Colonic mucosa (tissue), 4 donors: ENCODE measurements around the gene GJC3. TPM values are rescaled to one million over a fixed set of nuclear protein-coding genes. Genes with fewer than 3 reads are reported as not detected.

Experiments
- DNase-seq: peaks from one replicate; pipeline ENCODE4 v3.0.0-alpha.2; 2020
- H3K27ac ChIP-seq: fragments of 200-600 bp; one replicate; pipeline ENCODE4 v1.8.0; 2021
- H3K27me3 ChIP-seq: fragments of 200-600 bp; one replicate; pipeline ENCODE4 v1.8.0; 2021
- H3K36me3 ChIP-seq: fragments of 200-600 bp; one replicate; pipeline ENCODE4 v1.8.0; 2021
- H3K4me1 ChIP-seq: fragments of 200-600 bp; one replicate; pipeline ENCODE4 v1.8.0; 2021; ENCODE audit warnings: mild to moderate bottlenecking
- H3K4me3 ChIP-seq: fragments of 200-600 bp; one replicate; pipeline ENCODE4 v1.8.0; 2021
- H3K9ac ChIP-seq, 2 donors: one replicate each; pipeline ENCODE4 v1.7.0; 2013; ENCODE audit warnings: control low read depth in 2 of 2, low read depth in 2 of 2, low read length in 2 of 2
- H3K9me3 ChIP-seq: fragments of 200-600 bp; one replicate; pipeline ENCODE4 v1.8.0; 2021
- intact Hi-C: fragments of 100-400 bp; cut with DNase I; formaldehyde crosslinking; loops from one replicate; pipeline ENCODE4 v1.14.1; 2022
- total RNA-seq, 2 donors: library from RNA; stranded (reverse); fragmentation: NEBNext Ultra II Directional in 1 of 2; extraction: Animal tissue kit (Norgen Biotek cat#: 25700) in 1 of 2; gene quantifications; one replicate each; pipeline ENCODE4 v1.2.1, GENCODE V29; 2021
- TF ChIP-seq, protein P1 (sequence below): fragments of 200-600 bp; IDR thresholded peaks from one replicate; pipeline ENCODE4 v1.8.0; 2022; ENCODE audit warnings: antibody characterized with exemption, mild to moderate bottlenecking
- donor health status: healthy.
- donor health status: DM: no; HTN: no; CAD: no.
- donor health status: DM: no; HTN: no; CAD: no.

Gene GJC3
- total RNA-seq, 2 donors from 2014 or later, result not detected

DNA sequence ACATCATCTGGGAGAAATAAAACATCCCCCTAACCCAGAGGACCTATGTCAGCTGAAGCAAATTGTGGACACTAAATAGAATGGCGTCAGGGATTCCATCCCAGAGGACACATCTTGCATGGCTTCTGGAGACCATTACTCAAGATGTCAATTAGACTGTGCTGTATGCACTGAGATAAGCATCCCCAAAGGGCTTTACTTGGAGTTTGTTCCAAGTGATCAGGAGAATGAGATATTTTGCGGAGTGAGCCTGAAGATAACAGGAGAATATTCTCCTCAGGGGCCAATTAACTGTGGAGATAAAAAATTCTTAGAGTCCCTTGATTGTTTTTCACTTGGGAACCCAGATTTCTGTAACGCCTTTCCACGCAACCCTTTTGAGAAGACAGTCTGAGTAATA is 48.0 kb downstream of the GJC3 start:
- Histone ChIP-seq H3K27ac (no peak overlapping the region), H3K36me3 (no peaks in the 10 kb centered on the region), H3K9me3 (no peaks in the 10 kb centered on the region), H3K4me1 (no peaks in the 10 kb centered on the region), H3K9ac (no peak overlapping the region), H3K4me3 (no peak overlapping the region), H3K27me3 (no peaks in the 10 kb centered on the region)
- no peak for DNase-seq
- intact Hi-C loops, result no loop called here
- TF ChIP-seq, protein P1, sequence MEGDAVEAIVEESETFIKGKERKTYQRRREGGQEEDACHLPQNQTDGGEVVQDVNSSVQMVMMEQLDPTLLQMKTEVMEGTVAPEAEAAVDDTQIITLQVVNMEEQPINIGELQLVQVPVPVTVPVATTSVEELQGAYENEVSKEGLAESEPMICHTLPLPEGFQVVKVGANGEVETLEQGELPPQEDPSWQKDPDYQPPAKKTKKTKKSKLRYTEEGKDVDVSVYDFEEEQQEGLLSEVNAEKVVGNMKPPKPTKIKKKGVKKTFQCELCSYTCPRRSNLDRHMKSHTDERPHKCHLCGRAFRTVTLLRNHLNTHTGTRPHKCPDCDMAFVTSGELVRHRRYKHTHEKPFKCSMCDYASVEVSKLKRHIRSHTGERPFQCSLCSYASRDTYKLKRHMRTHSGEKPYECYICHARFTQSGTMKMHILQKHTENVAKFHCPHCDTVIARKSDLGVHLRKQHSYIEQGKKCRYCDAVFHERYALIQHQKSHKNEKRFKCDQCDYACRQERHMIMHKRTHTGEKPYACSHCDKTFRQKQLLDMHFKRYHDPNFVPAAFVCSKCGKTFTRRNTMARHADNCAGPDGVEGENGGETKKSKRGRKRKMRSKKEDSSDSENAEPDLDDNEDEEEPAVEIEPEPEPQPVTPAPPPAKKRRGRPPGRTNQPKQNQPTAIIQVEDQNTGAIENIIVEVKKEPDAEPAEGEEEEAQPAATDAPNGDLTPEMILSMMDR, result no peak

DNA sequence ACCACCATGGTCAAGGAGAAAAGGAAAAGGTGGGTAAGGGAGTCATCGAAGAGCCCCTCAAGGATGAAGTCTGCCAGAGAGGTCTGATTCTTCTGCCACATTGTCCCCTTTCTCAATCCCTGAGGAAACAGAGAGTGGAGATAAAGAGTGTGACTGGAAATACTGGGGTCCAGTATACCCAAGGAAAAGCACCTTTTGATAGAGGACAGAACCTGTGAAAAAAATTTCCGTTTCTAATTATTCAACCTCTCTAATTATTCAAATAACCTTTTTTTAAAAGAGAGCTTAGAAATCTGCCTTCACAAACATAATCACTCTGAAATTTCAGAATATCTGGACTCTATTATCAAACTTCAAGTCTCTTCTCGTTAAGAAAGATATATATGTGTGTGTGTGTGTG is 52.5 kb downstream of the GJC3 start, which contains the start of gene OR2AE1:
TSS of gene OR2AE1 (minus strand) at position 101 of the 400 bp plus-strand sequence. CDS start at position 101, 0 bp downstream.
- H3K4me3 ChIP-seq, result no peak within 1 kb of the TSS
- intact Hi-C loops, result no loop called here
- no peaks in the 10 kb centered on the region for H3K36me3 ChIP-seq
- TF ChIP-seq, protein P1, result no peak
- DNase-seq, result no peak
- H3K27ac ChIP-seq, result no peak within 1 kb of the TSS
- no peaks in the 10 kb centered on the region for H3K9me3 ChIP-seq
- no peak within 1 kb of the TSS for H3K9ac ChIP-seq
- no peaks in the 10 kb centered on the region for H3K27me3 ChIP-seq
- H3K4me1 ChIP-seq, result no peaks in the 10 kb centered on the region

DNA sequence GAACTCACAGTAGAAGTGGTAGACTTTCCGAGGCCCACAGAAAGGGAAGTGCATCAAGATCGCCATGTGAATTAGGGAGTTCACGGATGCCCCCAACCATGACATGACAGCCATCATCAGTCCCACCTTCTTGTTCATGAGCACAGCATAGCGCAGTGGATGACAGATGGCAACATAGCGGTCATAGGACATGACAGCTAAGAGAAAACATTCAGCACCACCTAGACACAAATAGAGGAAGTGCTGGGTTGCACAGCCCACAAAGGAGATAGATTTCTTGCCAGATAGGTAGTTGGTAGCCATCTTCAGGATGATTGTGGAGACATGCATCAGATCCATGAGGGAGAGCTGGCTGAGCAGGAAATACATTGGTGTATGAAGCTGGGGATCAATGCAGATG is 52.9 kb downstream of the GJC3 start:
- Histone ChIP-seq H3K27me3 (no peaks in the 10 kb centered on the region), H3K36me3 (no peaks in the 10 kb centered on the region), H3K4me3 (no peak overlapping the region), H3K27ac (no peak overlapping the region), H3K9me3 (no peaks in the 10 kb centered on the region), H3K4me1 (no peaks in the 10 kb centered on the region), H3K9ac (no peak overlapping the region)
- intact Hi-C loops, result no loop called here
- DNase-seq, result no peak
- TF ChIP-seq, protein P1, result no peak

Other genes starting within 250 kb of the GJC3 start
- gene CYP3A5, start 249.6 kb downstream of the GJC3 start, total RNA-seq, result 100 to 1,000 TPM in 1 of 2 donors, 10 to 100 TPM in 1; 52.6 to 112 TPM
- gene CYP3A7, start 194.4 kb downstream of the GJC3 start, total RNA-seq, result not detected
- gene CYP3A4, start 145.4 kb downstream of the GJC3 start, total RNA-seq, result 1 to 10 TPM in 1 of 2 donors, under 1 TPM in 1; 0.67 to 1.4 TPM
- gene CYP3A43, start 101.6 kb downstream of the GJC3 start, total RNA-seq, result not detected
- not detected for gene OR2AE1, start 52.6 kb downstream of the GJC3 start, total RNA-seq
- 10 to 100 TPM; 23.8 to 23.9 TPM for gene TRIM4, start 10.1 kb downstream of the GJC3 start, total RNA-seq
- gene AZGP1, start 46.4 kb upstream of the GJC3 start, total RNA-seq, result 1 to 10 TPM; 2.5 to 4.6 TPM
- 100 to 1,000 TPM in 1 of 2 donors, 10 to 100 TPM in 1; 96.1 to 147 TPM for gene ZKSCAN1, start 86.0 kb upstream of the GJC3 start, total RNA-seq
- 1 to 10 TPM; 6.2 to 7.7 TPM for gene ZSCAN21, start 120.2 kb upstream of the GJC3 start, total RNA-seq
- gene ZNF3, start 152.1 kb upstream of the GJC3 start, total RNA-seq, result 10 to 100 TPM; 30.1 to 31.9 TPM
- 100 to 1,000 TPM in 1 of 2 donors, 10 to 100 TPM in 1; 67.3 to 110 TPM for gene COPS6, start 159.3 kb upstream of the GJC3 start, total RNA-seq
- gene MCM7, start 171.8 kb upstream of the GJC3 start, total RNA-seq, result 100 to 1,000 TPM in 1 of 2 donors, 10 to 100 TPM in 1; 68.1 to 241 TPM
- gene AP4M1, start 172.0 kb upstream of the GJC3 start, total RNA-seq, result 10 to 100 TPM; 17.8 to 23.6 TPM
- gene TAF6, start 189.7 kb upstream of the GJC3 start, total RNA-seq, result 10 to 100 TPM; 28.7 to 67.3 TPM
- gene CNPY4, start 190.0 kb upstream of the GJC3 start, total RNA-seq, result 10 to 100 TPM in 1 of 2 donors, 1 to 10 TPM in 1; 8.4 to 10.6 TPM
- gene MBLAC1, start 197.3 kb upstream of the GJC3 start, total RNA-seq, result 1 to 10 TPM; 1.9 to 4.1 TPM
- gene LAMTOR4, start 219.3 kb upstream of the GJC3 start, total RNA-seq, result 100 to 1,000 TPM; 230 to 268 TPM
- 10 to 100 TPM; 40.3 to 69.5 TPM for gene TRAPPC14, start 229.1 kb upstream of the GJC3 start, total RNA-seq
- gene GAL3ST4, start 239.0 kb upstream of the GJC3 start, total RNA-seq, result 10 to 100 TPM in 1 of 2 donors, 1 to 10 TPM in 1; 5.2 to 11.6 TPM
- gene GPC2, start 247.8 kb upstream of the GJC3 start, total RNA-seq, result 1 to 10 TPM; 4.0 to 7.6 TPM
- gene STAG3, start 248.3 kb upstream of the GJC3 start, total RNA-seq, result 1 to 10 TPM; 1.4 to 3.8 TPM